SK-N-SH treated with all-trans-retinoic acid at 6 μM for 48 hours (cell line): ENCODE data around the gene UBR1.
"Not testable (repeated sequence)": the region's sequence is repeated elsewhere in the genome, so short reads cannot be mapped to it uniquely, and the experiment has no call there.

ENCODE experiments used
- ATAC-seq: fragments of 200-7000 bp; cut with Tn5 transposase; 3 replicates; pipeline ENCODE4 v1.9.1; 2020; ENCODE audit warnings: mild to moderate bottlenecking, moderate library complexity
- ARNTL ChIP-seq: fragments of 450-650 bp; formaldehyde crosslinking; IDR thresholded peaks from 2 replicates; pipeline ENCODE4 v1.5.0; 2020; ENCODE audit warnings: low read depth, mild to moderate bottlenecking, moderate library complexity, borderline replicate concordance
- BACH2 ChIP-seq: fragments of 250-450 bp; sonication (Bioruptor Pico); IDR thresholded peaks from 2 replicates; pipeline ENCODE4 v1.9.0; 2021; ENCODE audit warnings: mild to moderate bottlenecking, borderline replicate concordance
- CREB5 ChIP-seq: fragments of 250-450 bp; sonication (Bioruptor Pico); IDR thresholded peaks from 2 replicates; pipeline ENCODE4 v1.5.1; 2020; ENCODE audit warnings: low read depth, mild to moderate bottlenecking, moderate library complexity
- CSDC2 ChIP-seq: fragments of 250-450 bp; sonication (Bioruptor Pico); IDR thresholded peaks from 2 replicates; pipeline ENCODE4 v1.5.0; 2020; ENCODE audit warnings: mild to moderate bottlenecking, moderate library complexity
- CSRNP3 ChIP-seq: fragments of 250-450 bp; sonication (Bioruptor Pico); IDR thresholded peaks from 2 replicates; pipeline ENCODE4 v1.5.1; 2021; ENCODE audit warnings: mild to moderate bottlenecking, moderate library complexity
- ESRRG ChIP-seq: fragments of 250-450 bp; sonication (Bioruptor Pico); IDR thresholded peaks from 2 replicates; pipeline ENCODE4 v1.6.1; 2021; ENCODE audit warnings: mild to moderate bottlenecking
- GLIS3 ChIP-seq: fragments of 250-450 bp; sonication (Bioruptor Pico); IDR thresholded peaks from 2 replicates; pipeline ENCODE4 v1.5.0; 2020; ENCODE audit warnings: mild to moderate bottlenecking, moderate library complexity
- ISL1 ChIP-seq: fragments of 250-450 bp; sonication (Bioruptor Pico); IDR thresholded peaks from 2 replicates; pipeline ENCODE4 v2.1.2; 2022; ENCODE audit warnings: mild to moderate bottlenecking, moderate library complexity
- OSR1 ChIP-seq: fragments of 250-450 bp; sonication (Bioruptor Pico); IDR thresholded peaks from 2 replicates; pipeline ENCODE4 v1.8.0; 2022; ENCODE audit warnings: moderate library complexity, mild to moderate bottlenecking, inconsistent platforms
- PATZ1 ChIP-seq: fragments of 250-450 bp; sonication (Bioruptor Pico); IDR thresholded peaks from 2 replicates; pipeline ENCODE4 v1.8.0; 2020; ENCODE audit warnings: mild to moderate bottlenecking, moderate library complexity, borderline replicate concordance
- POU6F1 ChIP-seq: fragments of 250-450 bp; sonication (Bioruptor Pico); IDR thresholded peaks from 2 replicates; pipeline ENCODE4 v1.8.0; 2021; ENCODE audit warnings: low read depth, mild to moderate bottlenecking, moderate library complexity, borderline replicate concordance
- PPARA ChIP-seq: fragments of 250-450 bp; sonication (Bioruptor Pico); IDR thresholded peaks from 2 replicates; pipeline ENCODE4 v1.5.0; 2020; ENCODE audit warnings: mild to moderate bottlenecking, borderline replicate concordance
- RARB ChIP-seq: fragments of 250-450 bp; sonication (Bioruptor Pico); IDR thresholded peaks from 2 replicates; pipeline ENCODE4 v1.8.0; 2021; ENCODE audit warnings: mild to moderate bottlenecking, moderate library complexity
- SNAI2 ChIP-seq: fragments of 250-450 bp; sonication (Bioruptor Pico); IDR thresholded peaks from 2 replicates; pipeline ENCODE4 v1.5.0; 2020; ENCODE audit warnings: mild to moderate bottlenecking, moderate library complexity
- TCF4 ChIP-seq: fragments of 250-450 bp; sonication (Bioruptor Pico); IDR thresholded peaks from 2 replicates; pipeline ENCODE4 v1.8.0; 2021; ENCODE audit warnings: mild to moderate bottlenecking, moderate library complexity, borderline replicate concordance
- ZC3H10 ChIP-seq: fragments of 250-450 bp; sonication (Bioruptor Pico); IDR thresholded peaks from 2 replicates; pipeline ENCODE4 v1.5.1; 2021; ENCODE audit warnings: mild to moderate bottlenecking, moderate library complexity
- ZFP3 ChIP-seq: fragments of 250-450 bp; sonication (Bioruptor Pico); IDR thresholded peaks from 2 replicates; pipeline ENCODE4 v1.5.0; 2020; ENCODE audit warnings: mild to moderate bottlenecking, moderate library complexity
- ZFP30 ChIP-seq: fragments of 450-650 bp; formaldehyde crosslinking; IDR thresholded peaks from 2 replicates; pipeline ENCODE4 v1.5.0; 2022; ENCODE audit warnings: mild to moderate bottlenecking, moderate library complexity
- ZNF565 ChIP-seq: fragments of 450-650 bp; formaldehyde crosslinking; conservative IDR thresholded peaks from 2 replicates; pipeline ENCODE4 v1.5.0; 2020; ENCODE audit warnings: low read depth, mild to moderate bottlenecking, moderate library complexity
- ZNF70 ChIP-seq: fragments of 450-650 bp; formaldehyde crosslinking; IDR thresholded peaks from 2 replicates; pipeline ENCODE4 v1.5.0; 2020; ENCODE audit warnings: mild to moderate bottlenecking, moderate library complexity

Gene UBR1

GRCh38 chr15:43007551-43007950 is 98.3 kb downstream of the UBR1 start:
- no peak for TF ChIP-seq SNAI2 (CRISPR knock-in tag)
- TF ChIP-seq PATZ1 (CRISPR knock-in tag), result no peak
- ATAC-seq, result no peak

- TF ChIP-seq OSR1 (no peak), CREB5 (CRISPR knock-in tag) (no peak), ZNF565 (CRISPR knock-in tag) (no peak), ISL1 (no peak), POU6F1 (CRISPR knock-in tag) (no peak), CSDC2 (no peak), TCF4 (CRISPR knock-in tag) (no peak), ZC3H10 (CRISPR knock-in tag) (no peak), ZFP30 (CRISPR knock-in tag) (no peak), ARNTL (no peak), ZNF70 (CRISPR knock-in tag) (no peak), RARB (no peak), ZFP3 (CRISPR knock-in tag) (no peak), CSRNP3 (no peak), BACH2 (no peak), GLIS3 (CRISPR knock-in tag) (no peak)
Observed at GRCh38 chr15:43006991-43007390, 98.8 kb downstream of the UBR1 start.

GRCh38 chr15:43004886-43005595 is 100.8 kb downstream of the UBR1 start:
- ATAC-seq, result not testable (repeated sequence)

More at GRCh38 chr15:43006991-43007390, 98.8 kb downstream of the UBR1 start:
- no peak for ATAC-seq

GRCh38 chr15:42999201-42999779 is 106.5 kb downstream of the UBR1 start:
- no peak for ATAC-seq
- TF ChIP-seq ZNF70 (CRISPR knock-in tag), result no peak
- TF ChIP-seq ARNTL, result no peak
- TF ChIP-seq PPARA (CRISPR knock-in tag), result no peak
- no peak for TF ChIP-seq CSDC2
- TF ChIP-seq SNAI2 (CRISPR knock-in tag), result no peak
- no peak for TF ChIP-seq ZFP30 (CRISPR knock-in tag)
- TF ChIP-seq GLIS3 (CRISPR knock-in tag), result no peak
- TF ChIP-seq TCF4 (CRISPR knock-in tag), result no peak
- TF ChIP-seq PATZ1 (CRISPR knock-in tag), result no peak
- no peak for TF ChIP-seq CREB5 (CRISPR knock-in tag)
- no peak for TF ChIP-seq RARB
- TF ChIP-seq CSRNP3, result no peak
- no peak for TF ChIP-seq OSR1
- no peak for TF ChIP-seq ZC3H10 (CRISPR knock-in tag)
- TF ChIP-seq ZNF565 (CRISPR knock-in tag), result no peak
- TF ChIP-seq ESRRG, result no peak
- TF ChIP-seq, all 23 proteins: peak for 0
